Natural killer cell (primary cell): ENCODE data around the gene METTL2A. TPM values are rescaled to one million over a fixed set of nuclear protein-coding genes. Genes with fewer than 3 reads are reported as not detected.
"Not testable (repeated sequence)": the region's sequence is repeated elsewhere in the genome, so short reads cannot be mapped to it uniquely, and the experiment has no call there.

Experiments used
- ATAC-seq, 3 donors: fragments of 150-1000 bp in 2 of 3; fragments of 200-7000 bp in 1 of 3; cut with Tn5 transposase; 1 replicate in 1 of 3; 2 replicates in 2 of 3; pipeline ENCODE4 v1.10.0; 2021; ENCODE audit warnings: mild to moderate bottlenecking in 2 of 3, moderate library complexity in 2 of 3
- DNase-seq, 2 donors: peaks; one replicate each; pipeline versions ENCODE4 v3.0.0 to v3.0.0-alpha.2; 2013 to 2021; ENCODE audit warnings: mixed read lengths in 1 of 2
- H3K27ac ChIP-seq: one replicate; pipeline ENCODE4 v1.5.1; 2013; ENCODE audit warnings: mild to moderate bottlenecking, low read length
- H3K27me3 ChIP-seq: one replicate; pipeline ENCODE4 v1.6.1; 2013; ENCODE audit warnings: low read length; ENCODE audit not compliant: control insufficient read depth, insufficient read depth
- H3K36me3 ChIP-seq: one replicate; pipeline ENCODE4 v1.6.1; 2013; ENCODE audit warnings: low read length; ENCODE audit not compliant: control insufficient read depth, insufficient read depth
- H3K4me1 ChIP-seq: one replicate; pipeline ENCODE4 v1.6.1; 2013; ENCODE audit warnings: low read length; ENCODE audit not compliant: control insufficient read depth, insufficient read depth
- H3K4me3 ChIP-seq: one replicate; pipeline ENCODE4 v1.5.1; 2013; ENCODE audit warnings: low read length
- H3K9me3 ChIP-seq: one replicate; pipeline ENCODE4 v1.6.1; 2013; ENCODE audit warnings: low read length; ENCODE audit not compliant: control insufficient read depth, insufficient read depth
- H3K27ac Mint-ChIP-seq, 2 donors: one replicate each; pipeline ENCODE4 v1.8.0; 2022; ENCODE audit warnings: mild to moderate bottlenecking in 2 of 2, mixed read lengths in 2 of 2, moderate library complexity in 1 of 2
- H3K27me3 Mint-ChIP-seq, 2 donors: one replicate each; pipeline ENCODE4 v1.8.0; 2022; ENCODE audit warnings: low read depth in 2 of 2, mixed read lengths in 2 of 2
- H3K36me3 Mint-ChIP-seq: one replicate; pipeline ENCODE4 v1.8.0; 2022; ENCODE audit warnings: mixed read lengths
- H3K4me1 Mint-ChIP-seq, 2 donors: one replicate each; pipeline ENCODE4 v1.8.0; 2022; ENCODE audit warnings: mixed read lengths in 2 of 2
- H3K4me3 Mint-ChIP-seq: one replicate; pipeline ENCODE4 v1.8.0; 2022; ENCODE audit warnings: mild to moderate bottlenecking, moderate library complexity, mixed read lengths
- H3K9me3 Mint-ChIP-seq, 2 donors: one replicate each; pipeline ENCODE4 v1.8.0; 2022; ENCODE audit warnings: mixed read lengths in 2 of 2
- CTCF ChIP-seq: fragments of 200-600 bp; IDR thresholded peaks from one replicate; pipeline ENCODE4 v1.8.0; 2022; ENCODE audit warnings: antibody characterized with exemption
- WGBS: methylation state at CpG from one replicate; pipeline ENCODE4 v1.1.7; 2013; ENCODE audit warnings: missing lambda C conversion rate; ENCODE audit not compliant: insufficient coverage; 5-methylcytosine and 5-hydroxymethylcytosine counted together
- intact Hi-C: fragments of 100-400 bp; cut with micrococcal nuclease; formaldehyde crosslinking; loops from one replicate; pipeline ENCODE4 v1.14.2; 2022
- total RNA-seq, 4 donors: library from RNA; stranded (reverse); fragments of 120-200 nt in 1 of 4; gene quantifications; one replicate each; pipeline versions ENCODE4 v1.2.3 to v1.2.4, GENCODE V29; 2013 to 2022

Gene METTL2A, protein sequence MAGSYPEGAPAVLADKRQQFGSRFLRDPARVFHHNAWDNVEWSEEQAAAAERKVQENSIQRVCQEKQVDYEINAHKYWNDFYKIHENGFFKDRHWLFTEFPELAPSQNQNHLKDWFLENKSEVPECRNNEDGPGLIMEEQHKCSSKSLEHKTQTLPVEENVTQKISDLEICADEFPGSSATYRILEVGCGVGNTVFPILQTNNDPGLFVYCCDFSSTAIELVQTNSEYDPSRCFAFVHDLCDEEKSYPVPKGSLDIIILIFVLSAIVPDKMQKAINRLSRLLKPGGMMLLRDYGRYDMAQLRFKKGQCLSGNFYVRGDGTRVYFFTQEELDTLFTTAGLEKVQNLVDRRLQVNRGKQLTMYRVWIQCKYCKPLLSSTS
- total RNA-seq, result 10 to 100 TPM; 10.8 to 13.5 (median 11.5) TPM
- total RNA-seq (2013), result 15.9 TPM

GRCh38 chr17:62423647-62424461, at the start of gene METTL2A:
Gene METTL2A, plus strand, starts transcription at chr17:62423897. Its CDS starts 6 bp downstream, at chr17:62423903.
- H3K36me3 ChIP-seq, H3K36me3 Mint-ChIP-seq, H3K9me3 Mint-ChIP-seq, H3K9me3 ChIP-seq, H3K27me3 ChIP-seq, H3K27me3 Mint-ChIP-seq, intact Hi-C loops: not testable (repeated sequence)
- Histone ChIP-seq H3K4me3 (peak within 1 kb of the TSS; percentile 80), H3K4me1 (peaks cover 11% of the 10 kb centered on the region), H3K27ac (peak within 1 kb of the TSS; percentile 62)
- WGBS, result under 1% methylated on average over 58 of the region's 58 CpGs
- ATAC-seq (peak; percentile 91 to 96 (median 94)), DNase-seq (peak; percentile 65 to 92)
- peak within 1 kb of the TSS; percentile 87 to 89 for H3K27ac Mint-ChIP-seq
- H3K4me3 Mint-ChIP-seq, result peak within 1 kb of the TSS; percentile 97
- H3K4me1 Mint-ChIP-seq, result peaks cover 18% of the 10 kb centered on the region in 2 donors
- peak; percentile 40 for TF ChIP-seq CTCF

DNA sequence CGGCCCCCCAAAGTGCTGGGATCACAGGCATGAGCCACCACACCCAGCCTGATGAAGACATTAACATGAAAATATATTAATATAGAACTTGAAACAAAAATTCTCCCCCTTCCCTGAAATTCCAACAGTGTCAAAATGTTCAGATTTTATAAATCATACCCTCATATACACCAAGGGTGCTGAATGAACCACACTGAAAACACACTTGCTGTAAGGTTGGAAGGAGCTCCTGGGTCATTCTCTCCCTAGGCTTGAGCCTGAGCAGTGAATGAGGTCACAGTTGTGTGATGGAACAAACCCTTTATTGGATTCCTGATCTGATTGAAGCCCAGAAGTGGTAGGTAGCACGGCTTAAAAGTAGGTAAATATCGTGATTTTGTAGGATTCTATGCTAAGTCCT, 43.4 kb upstream of the METTL2A start, which contains the start of gene EFCAB3:
Gene EFCAB3, plus strand, starts transcription at position 301 of the 400 bp plus-strand sequence. CDS start 2,427 bp downstream, outside the sequence.
- Histone ChIP-seq H3K27me3 (peaks cover 6% of the 10 kb centered on the region), H3K4me1 (no peaks in the 10 kb centered on the region), H3K9me3 (no peaks in the 10 kb centered on the region), H3K36me3 (no peaks in the 10 kb centered on the region), H3K27ac (no peak within 1 kb of the TSS), H3K4me3 (no peak within 1 kb of the TSS)
- TF ChIP-seq CTCF, result no peak
- intact Hi-C loops, result no loop called here
- Mint-ChIP-seq H3K27me3 (peaks cover 15 to 40% of the 10 kb centered on the region in 2 donors), H3K4me1 (no peaks in the 10 kb centered on the region), H3K4me3 (no peak within 1 kb of the TSS), H3K27ac (no peak within 1 kb of the TSS), H3K36me3 (no peaks in the 10 kb centered on the region), H3K9me3 (no peaks in the 10 kb centered on the region)
- 91% methylated on average over 2 of the region's 3 CpGs for WGBS
- DNase-seq (no peak), ATAC-seq (no peak)

GRCh38 chr17:62381561-62381960, 42.1 kb upstream of the METTL2A start:
- intact Hi-C loops, result no loop called here
- no peaks in the 10 kb centered on the region for H3K9me3 Mint-ChIP-seq

More at GRCh38 chr17:62381561-62381960, 42.1 kb upstream of the METTL2A start:
- DNase-seq (no peak), ATAC-seq (peak in 1 of 3 donors; percentile 27)
- Mint-ChIP-seq H3K27me3 (peaks cover 13 to 31% of the 10 kb centered on the region in 2 donors), H3K36me3 (no peaks in the 10 kb centered on the region), H3K4me3 (no peak overlapping the region), H3K27ac (no peak overlapping the region), H3K4me1 (no peaks in the 10 kb centered on the region)
- Histone ChIP-seq H3K4me3 (no peak overlapping the region), H3K9me3 (no peaks in the 10 kb centered on the region), H3K36me3 (no peaks in the 10 kb centered on the region), H3K27me3 (peaks cover 6% of the 10 kb centered on the region), H3K27ac (no peak overlapping the region), H3K4me1 (no peaks in the 10 kb centered on the region)
- 95% methylated on average over 18 of the region's 18 CpGs for WGBS
- no peak for TF ChIP-seq CTCF
